ENCODE measurements around the gene OR2H2. TPM values are rescaled to one million over a fixed set of nuclear protein-coding genes. Genes with fewer than 3 reads are reported as not detected.

Gene OR2H2
- total and polyA plus RNA-seq, 2 of the 13 experiments (the other 11 are each of a cell fraction or from before 2014, with no cell fraction given): not detected

- TF ChIP-seq CSRNP2 (CRISPR knock-in tag; conservative IDR thresholded peaks at IDR 0.05; ENCODE audit: low read depth) (no peak), ZNF883 (CRISPR knock-in tag; IDR thresholded peaks at IDR 0.05; ENCODE audit: not compliant biosample characterization) (no peak), HNRNPLL (IDR thresholded peaks at IDR 0.05; ENCODE audit: low read depth, low read length, poor library complexity, severe bottlenecking) (no peak), JUNB (CRISPR knock-in tag; IDR thresholded peaks at IDR 0.05; ENCODE audit: borderline replicate concordance) (no peak), CCAR2 (optimal IDR thresholded peaks at IDR 0.05; ENCODE audit: low read depth, low read length) (no peak), ZNF451 (CRISPR knock-in tag; IDR thresholded peaks at IDR 0.05) (no peak), NCOA5 (CRISPR knock-in tag; IDR thresholded peaks at IDR 0.05) (no peak), NFATC3 (CRISPR knock-in tag; IDR thresholded peaks at IDR 0.05) (no peak), ZNF503 (CRISPR knock-in tag; IDR thresholded peaks at IDR 0.05) (no peak), CEBPB (IDR thresholded peaks at IDR 0.05; ENCODE audit: borderline replicate concordance, low read depth, low read length) (no peak), NFKB2 (CRISPR knock-in tag; IDR thresholded peaks at IDR 0.05; ENCODE audit: borderline replicate concordance) (no peak), ZFP36L2 (CRISPR knock-in tag; IDR thresholded peaks at IDR 0.05) (no peak), REPIN1 (CRISPR knock-in tag; IDR thresholded peaks at IDR 0.05; ENCODE audit: borderline replicate concordance, low read depth) (peak; percentile 67; the same call in 1 of the 2 replicates), SMC3 (IDR thresholded peaks at IDR 0.05; ENCODE audit: low read length) (peak; percentile 92), ISL2 (CRISPR knock-in tag; IDR thresholded peaks at IDR 0.05) (no peak), ZC3H13 (CRISPR knock-in tag; IDR thresholded peaks at IDR 0.05) (no peak), ZNF33B (CRISPR knock-in tag; IDR thresholded peaks at IDR 0.05) (no peak), ZNF546 (CRISPR knock-in tag; conservative IDR thresholded peaks at IDR 0.05) (no peak), SKIL (CRISPR knock-in tag; IDR thresholded peaks at IDR 0.05; ENCODE audit: borderline replicate concordance) (no peak), ZC3H4 (CRISPR knock-in tag; IDR thresholded peaks at IDR 0.05; ENCODE audit: borderline replicate concordance) (no peak), ZNF747 (CRISPR knock-in tag; IDR thresholded peaks at IDR 0.05; ENCODE audit: borderline replicate concordance) (no peak)
Observed at GRCh38 chr6:29589423-29590048, 4.6 kb downstream of the OR2H2 start (continued).

Data from HepG2 (cell line).